SK-N-MC (cell line): ENCODE data around the gene KLK14.

Source experiments
- DNase-seq: peaks from one replicate; pipeline ENCODE4 v3.0.0-alpha.2; 2011; ENCODE audit warnings: low read depth, low spot score
- H3K27ac ChIP-seq: fragments of 200-600 bp; sonication (generic); 2 replicates; pipeline ENCODE4 v1.5.1; 2016; ENCODE audit warnings: mixed run types
- H3K36me3 ChIP-seq: fragments of 200-600 bp; sonication (generic); 2 replicates; pipeline ENCODE4 v1.6.1; 2017; ENCODE audit warnings: antibody characterized with exemption, low read length, mixed read lengths; ENCODE audit not compliant: insufficient read depth
- H3K4me3 ChIP-seq: fragments of 200-600 bp; sonication (generic); 2 replicates; pipeline ENCODE4 v1.5.1; 2016
- H3K9ac ChIP-seq: fragments of 200-600 bp; sonication (generic); 2 replicates; pipeline ENCODE4 v1.8.0; 2017; ENCODE audit warnings: mixed run types, mixed read lengths; ENCODE audit not compliant: insufficient read length
- H3K9me3 ChIP-seq: fragments of 200-600 bp; sonication (generic); 2 replicates; pipeline ENCODE4 v1.6.1; 2017; ENCODE audit warnings: low read depth, mild to moderate bottlenecking, antibody characterized with exemption, low read length, moderate library complexity, mixed read lengths
- EZH2 ChIP-seq: fragments of 200-600 bp; sonication (generic); IDR thresholded peaks from one replicate; pipeline ENCODE4 v1.6.1; 2017; ENCODE audit warnings: antibody characterized with exemption
- FOXP2 ChIP-seq: optimal IDR thresholded peaks from 2 replicates; pipeline ENCODE3; 2011; ENCODE audit warnings: mild to moderate bottlenecking, moderate library complexity; ENCODE audit not compliant: insufficient read depth; ENCODE audit errors: extremely low read length, control extremely low read depth
- POLR2AphosphoS5 ChIP-seq: IDR thresholded peaks from 2 replicates; pipeline ENCODE4 v1.6.1; 2012; ENCODE audit warnings: mild to moderate bottlenecking, low read depth, low read length, borderline replicate concordance

KLK14 gene

DNA sequence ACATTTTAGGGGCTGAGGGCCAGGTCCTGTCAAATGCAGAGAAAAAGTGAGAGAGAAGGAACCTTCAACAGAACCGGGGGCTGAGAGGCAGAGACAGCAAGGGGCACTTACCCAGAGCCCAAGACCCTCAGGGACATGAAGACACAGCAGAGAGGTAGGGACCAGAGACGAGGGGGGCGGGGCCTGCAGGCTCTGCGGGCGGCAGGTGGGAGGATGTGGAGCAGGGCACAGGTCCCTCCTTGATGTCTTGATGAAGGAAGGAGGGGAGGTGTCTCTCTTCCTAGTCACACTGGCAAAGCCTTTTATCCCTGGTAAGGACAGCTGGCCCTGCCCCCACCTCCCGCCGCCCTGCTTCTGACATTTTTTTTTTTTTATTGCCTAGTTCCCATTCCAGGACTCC is at the start of gene KLK14:
KLK14 (minus strand) TSS at position 277 of the 400 bp plus-strand sequence; CDS start at position 4, 273 bp downstream.
- DNase-seq: no peak
- Histone ChIP-seq H3K9me3 (no peaks in the 10 kb centered on the region), H3K4me3 (no peak within 1 kb of the TSS), H3K36me3 (no peaks in the 10 kb centered on the region), H3K27ac (no peak within 1 kb of the TSS), H3K9ac (no peak within 1 kb of the TSS)
- no peak for TF ChIP-seq POLR2AphosphoS5
- TF ChIP-seq EZH2: no peak
- TF ChIP-seq FOXP2: no peak

DNA sequence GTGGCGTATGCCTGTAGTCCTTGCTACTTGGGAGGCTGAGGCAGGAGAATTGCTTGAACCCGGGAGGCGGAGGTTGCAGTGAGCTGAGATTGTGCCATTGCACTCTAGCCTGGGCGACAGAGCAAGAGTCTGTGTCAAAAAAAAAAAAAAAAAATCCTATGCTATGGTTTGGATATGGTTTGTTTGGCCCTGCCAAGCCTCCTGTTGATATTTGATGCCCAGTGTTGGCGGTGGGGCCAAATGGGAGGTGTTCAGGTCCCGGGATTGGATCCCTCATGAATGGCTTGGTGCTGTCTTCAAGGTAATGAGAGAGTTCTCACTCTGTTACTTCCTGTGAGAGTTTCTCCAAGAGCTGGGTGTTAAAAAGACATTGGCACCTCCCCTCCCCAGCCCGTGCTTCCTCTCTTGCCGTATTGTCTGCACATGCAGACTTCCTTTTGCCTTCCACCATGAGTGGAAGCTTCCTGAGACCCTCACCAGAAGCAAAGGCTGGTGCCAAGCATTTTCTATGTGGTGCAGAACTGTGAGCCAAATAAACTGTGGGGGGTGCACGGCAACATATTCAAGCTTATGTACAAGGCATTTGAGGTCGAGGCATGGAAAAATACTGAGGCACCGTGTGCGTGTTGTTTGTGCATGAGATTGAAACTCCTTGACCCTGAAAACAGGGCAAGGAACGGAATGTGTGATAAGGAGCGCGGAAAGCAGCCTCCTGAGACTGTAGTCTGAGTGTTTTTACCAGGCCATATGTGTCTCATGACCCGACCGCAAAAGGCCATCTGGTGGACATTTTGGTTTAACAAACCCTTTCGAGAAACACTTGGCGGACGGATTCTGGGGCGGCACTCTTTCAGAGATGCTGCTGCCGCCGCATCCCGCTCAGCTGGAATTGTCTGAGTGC is 49.3 kb upstream of the KLK14 start:
- Histone ChIP-seq H3K36me3 (no peaks in the 10 kb centered on the region), H3K27ac (no peak overlapping the region), H3K4me3 (no peak overlapping the region), H3K9ac (no peak overlapping the region), H3K9me3 (no peaks in the 10 kb centered on the region)
- DNase-seq: no peak
- no peak for TF ChIP-seq EZH2
- no peak for TF ChIP-seq FOXP2
- TF ChIP-seq POLR2AphosphoS5: no peak

DNA sequence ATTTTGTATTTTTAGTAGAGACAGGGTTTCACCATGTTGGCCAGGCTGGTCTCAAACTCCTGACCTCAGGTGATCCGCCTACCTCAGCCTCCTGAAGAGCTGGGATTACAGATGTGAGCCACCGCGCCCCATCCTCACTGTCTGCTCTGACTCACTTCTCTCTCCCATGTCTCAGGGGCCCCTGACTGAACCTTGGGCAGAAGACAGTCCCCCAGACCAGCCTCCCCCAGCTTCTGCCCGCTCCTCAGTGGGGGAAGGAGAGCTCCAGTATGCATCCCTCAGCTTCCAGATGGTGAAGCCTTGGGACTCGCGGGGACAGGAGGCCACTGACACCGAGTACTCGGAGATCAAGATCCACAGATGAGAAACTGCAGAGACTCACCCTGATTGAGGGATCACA is 47.0 kb upstream of the KLK14 start:
- Histone ChIP-seq H3K9ac (no peak overlapping the region), H3K36me3 (no peaks in the 10 kb centered on the region), H3K27ac (no peak overlapping the region), H3K4me3 (no peak overlapping the region), H3K9me3 (no peaks in the 10 kb centered on the region)
- no peak for TF ChIP-seq POLR2AphosphoS5
- no peak for DNase-seq

DNA sequence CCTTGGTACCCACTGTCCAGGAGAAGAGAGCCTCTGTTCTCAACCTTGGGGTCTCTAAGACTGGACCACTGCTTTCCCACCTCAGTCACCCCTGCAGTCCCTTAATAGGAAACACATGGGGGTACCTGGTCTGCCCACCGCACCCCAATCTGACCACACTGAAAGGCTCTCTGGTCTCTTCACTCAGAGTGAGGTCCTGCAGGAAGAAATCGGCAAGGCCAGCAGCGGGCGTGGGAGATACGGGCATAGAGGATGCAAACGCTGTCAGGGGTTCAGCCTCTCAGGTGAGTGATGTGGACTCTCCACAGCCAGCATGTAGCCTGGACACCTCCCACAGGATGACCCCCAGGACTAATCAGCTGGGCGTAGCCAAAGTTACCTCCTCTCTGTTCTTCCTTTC is 45.5 kb upstream of the KLK14 start:
- no peaks in the 10 kb centered on the region for H3K9me3 ChIP-seq
- DNase-seq: no peak
- H3K9ac ChIP-seq: no peak overlapping the region
- H3K27ac ChIP-seq: no peak overlapping the region
- no peak for TF ChIP-seq EZH2
- no peak for TF ChIP-seq FOXP2
- no peak for TF ChIP-seq POLR2AphosphoS5
- no peaks in the 10 kb centered on the region for H3K36me3 ChIP-seq
- H3K4me3 ChIP-seq: no peak overlapping the region

- Histone ChIP-seq H3K36me3 (no peaks in the 10 kb centered on the region), H3K4me3 (no peak overlapping the region), H3K27ac (no peak overlapping the region), H3K9me3 (no peaks in the 10 kb centered on the region), H3K9ac (no peak overlapping the region)
- no peak for DNase-seq
- no peak for TF ChIP-seq POLR2AphosphoS5
- no peak for TF ChIP-seq FOXP2
- no peak for TF ChIP-seq EZH2
Measured at GRCh38 chr19:51127755-51128154, 45.1 kb upstream of the KLK14 start.

- Histone ChIP-seq H3K9ac (no peak overlapping the region), H3K36me3 (no peaks in the 10 kb centered on the region), H3K27ac (no peak overlapping the region)
Measured at GRCh38 chr19:51127032-51127431, 44.3 kb upstream of the KLK14 start.

GRCh38 chr19:51125421-51126075 is 42.9 kb upstream of the KLK14 start:
- H3K27ac ChIP-seq: no peak overlapping the region
- no peak overlapping the region for H3K9ac ChIP-seq
- no peak overlapping the region for H3K4me3 ChIP-seq
- TF ChIP-seq EZH2 (no peak), POLR2AphosphoS5 (no peak), FOXP2 (no peak)
- no peaks in the 10 kb centered on the region for H3K36me3 ChIP-seq
- DNase-seq: no peak
- no peaks in the 10 kb centered on the region for H3K9me3 ChIP-seq

More at GRCh38 chr19:51127032-51127431, 44.3 kb upstream of the KLK14 start:
- no peak overlapping the region for H3K4me3 ChIP-seq
- TF ChIP-seq FOXP2: no peak
- no peak for TF ChIP-seq EZH2
- no peaks in the 10 kb centered on the region for H3K9me3 ChIP-seq
- no peak for DNase-seq

- Histone ChIP-seq H3K9ac (no peak within 1 kb of the TSS), H3K9me3 (no peaks in the 10 kb centered on the region), H3K27ac (no peak within 1 kb of the TSS), H3K4me3 (no peak within 1 kb of the TSS), H3K36me3 (no peaks in the 10 kb centered on the region)
- TF ChIP-seq FOXP2 (no peak), EZH2 (no peak), POLR2AphosphoS5 (no peak)
- DNase-seq: no peak
Measured at GRCh38 chr19:51124729-51125128, 42.0 kb upstream of the KLK14 start, which contains the start of gene SIGLEC9. Gene SIGLEC9, plus strand, starts transcription at chr19:51124906. Its CDS starts 69 bp downstream, at chr19:51124975.
